ENCODE measurements around the gene HSD17B14.
"Not testable (repeated sequence)": the region's sequence is repeated elsewhere in the genome, so short reads cannot be mapped to it uniquely, and the experiment has no call there.

HSD17B14 gene

DNA sequence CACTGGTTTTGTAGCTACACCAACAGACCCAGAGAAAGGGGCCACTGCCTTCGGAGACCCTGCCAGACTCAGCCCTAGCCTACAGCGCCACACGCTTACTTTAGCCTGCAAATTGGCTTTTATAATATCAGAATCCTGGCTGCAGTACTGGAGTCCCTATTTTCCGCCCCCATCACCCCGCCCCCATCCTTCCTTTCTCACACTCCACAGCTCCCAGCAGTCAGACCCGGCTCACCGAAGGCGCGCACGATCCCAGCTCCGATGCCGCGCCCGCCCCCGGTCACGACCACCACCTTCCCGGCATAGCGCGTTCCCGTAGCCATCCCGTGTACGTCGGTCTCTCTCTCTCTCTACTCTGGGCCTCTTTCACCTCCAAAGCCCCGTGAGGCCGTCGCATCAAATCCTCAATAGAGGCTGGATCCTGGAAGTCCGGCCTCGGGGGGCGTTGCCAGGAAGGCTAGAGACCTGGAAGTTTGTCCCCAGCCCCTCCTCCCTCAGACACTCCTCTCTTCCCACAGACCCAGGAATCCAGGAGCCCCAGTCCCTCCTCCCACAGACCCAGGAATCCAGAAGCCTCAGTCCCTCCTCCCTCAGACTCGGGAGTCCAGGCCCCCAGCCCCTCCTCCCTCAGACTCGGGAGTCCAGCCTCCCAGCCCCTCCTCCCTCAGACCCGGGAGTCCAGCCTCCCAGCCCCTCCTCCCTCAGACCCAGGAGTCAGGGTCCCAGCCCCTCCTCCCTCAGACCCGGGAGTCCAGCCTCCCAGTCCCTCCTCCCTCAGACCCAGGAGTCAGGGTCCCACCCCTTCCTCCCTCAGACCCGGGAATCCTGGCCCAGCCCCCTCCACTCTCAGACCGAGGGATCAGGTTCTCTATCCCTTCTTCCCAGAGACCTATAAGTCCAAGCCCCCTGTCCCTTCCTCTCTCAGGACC, at the start of gene HSD17B14:
Gene HSD17B14 (minus strand): TSS at position 403 of the 929 bp plus-strand sequence. CDS start 80 bp downstream, at position 323.
- peak within 1 kb of the TSS; percentile 12 for H3K27ac ChIP-seq
- TF ChIP-seq, protein P1, sequence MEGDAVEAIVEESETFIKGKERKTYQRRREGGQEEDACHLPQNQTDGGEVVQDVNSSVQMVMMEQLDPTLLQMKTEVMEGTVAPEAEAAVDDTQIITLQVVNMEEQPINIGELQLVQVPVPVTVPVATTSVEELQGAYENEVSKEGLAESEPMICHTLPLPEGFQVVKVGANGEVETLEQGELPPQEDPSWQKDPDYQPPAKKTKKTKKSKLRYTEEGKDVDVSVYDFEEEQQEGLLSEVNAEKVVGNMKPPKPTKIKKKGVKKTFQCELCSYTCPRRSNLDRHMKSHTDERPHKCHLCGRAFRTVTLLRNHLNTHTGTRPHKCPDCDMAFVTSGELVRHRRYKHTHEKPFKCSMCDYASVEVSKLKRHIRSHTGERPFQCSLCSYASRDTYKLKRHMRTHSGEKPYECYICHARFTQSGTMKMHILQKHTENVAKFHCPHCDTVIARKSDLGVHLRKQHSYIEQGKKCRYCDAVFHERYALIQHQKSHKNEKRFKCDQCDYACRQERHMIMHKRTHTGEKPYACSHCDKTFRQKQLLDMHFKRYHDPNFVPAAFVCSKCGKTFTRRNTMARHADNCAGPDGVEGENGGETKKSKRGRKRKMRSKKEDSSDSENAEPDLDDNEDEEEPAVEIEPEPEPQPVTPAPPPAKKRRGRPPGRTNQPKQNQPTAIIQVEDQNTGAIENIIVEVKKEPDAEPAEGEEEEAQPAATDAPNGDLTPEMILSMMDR (conservative IDR thresholded peaks at IDR 0.05), result peak; percentile 53
- TF ChIP-seq ZFX (IDR thresholded peaks at IDR 0.05), result no peak

DNA sequence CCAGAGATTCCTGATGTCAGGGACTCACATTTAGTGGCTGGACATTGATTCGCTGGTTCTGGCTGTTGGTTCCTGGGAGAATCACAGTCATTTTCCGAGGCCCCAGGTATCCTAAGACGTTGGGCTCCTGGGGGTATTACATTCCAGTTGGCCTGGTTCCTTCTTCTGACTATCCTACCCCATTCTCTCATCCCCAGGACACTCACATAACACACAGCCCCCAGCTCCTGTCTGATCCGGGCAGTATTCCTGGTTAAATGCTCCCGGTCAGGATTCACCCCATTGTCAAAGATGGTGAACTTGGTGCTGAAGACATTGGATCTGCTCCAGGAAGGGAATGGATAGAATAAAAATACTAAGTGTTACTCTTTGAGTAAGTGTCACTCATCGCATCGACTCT, 47.4 kb upstream of the HSD17B14 start:
- no peak for TF ChIP-seq ZFX (IDR thresholded peaks at IDR 0.05)
- TF ChIP-seq, protein P1 (conservative IDR thresholded peaks at IDR 0.05), result no peak
- no peak overlapping the region for H3K27ac ChIP-seq

DNA sequence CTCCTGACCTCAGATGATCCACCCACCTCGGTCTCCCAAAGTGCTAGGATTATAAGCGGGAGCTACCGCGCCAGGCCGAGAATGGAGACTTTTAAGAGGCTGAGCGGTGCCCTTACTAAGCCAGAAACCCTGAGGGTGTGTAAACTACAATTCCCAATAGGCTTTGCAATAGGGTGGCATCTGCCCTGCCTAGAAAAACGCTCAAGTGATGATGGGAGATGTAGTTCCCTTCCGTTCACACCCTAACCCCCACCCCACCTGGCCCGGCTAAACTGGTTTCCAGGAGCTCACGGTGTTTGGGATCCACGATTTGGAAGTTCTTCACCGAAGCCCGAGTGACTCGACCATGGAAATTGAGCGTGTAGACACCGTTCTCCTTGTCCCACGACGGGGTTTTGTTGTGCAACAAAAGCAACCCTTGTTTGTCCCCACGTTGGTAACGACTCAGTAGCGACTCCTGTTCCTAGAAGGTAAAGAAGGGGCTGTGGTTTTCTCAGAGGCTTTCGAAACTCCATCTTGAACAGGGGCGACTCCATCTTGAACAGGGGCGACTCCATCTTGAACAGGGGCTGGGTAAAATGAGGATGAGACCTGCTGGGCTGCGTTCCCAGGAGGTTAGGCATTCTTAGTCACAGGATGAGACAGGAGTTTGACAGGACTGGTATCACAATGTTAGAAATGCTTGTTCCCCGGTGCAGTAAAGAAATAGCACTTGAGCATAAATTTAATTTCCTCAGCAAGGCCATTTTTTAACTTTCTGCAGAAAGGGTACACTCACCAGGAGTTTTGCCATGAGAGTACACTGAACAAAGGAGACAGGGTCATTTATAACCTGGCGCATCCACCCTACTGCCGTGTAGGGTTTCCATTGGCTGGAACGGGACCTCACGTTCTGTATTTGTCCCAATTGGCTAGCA, 45.7 kb upstream of the HSD17B14 start:
- TF ChIP-seq ZFX (IDR thresholded peaks at IDR 0.05), result no peak
- TF ChIP-seq, protein P1 (conservative IDR thresholded peaks at IDR 0.05), result no peak

GRCh38 chr19:48879696-48880095, 43.4 kb upstream of the HSD17B14 start:
- H3K27ac ChIP-seq, result not testable (repeated sequence)

More for the DNA sequence above, 45.7 kb upstream of the HSD17B14 start:
- no peak overlapping the region for H3K27ac ChIP-seq

DNA sequence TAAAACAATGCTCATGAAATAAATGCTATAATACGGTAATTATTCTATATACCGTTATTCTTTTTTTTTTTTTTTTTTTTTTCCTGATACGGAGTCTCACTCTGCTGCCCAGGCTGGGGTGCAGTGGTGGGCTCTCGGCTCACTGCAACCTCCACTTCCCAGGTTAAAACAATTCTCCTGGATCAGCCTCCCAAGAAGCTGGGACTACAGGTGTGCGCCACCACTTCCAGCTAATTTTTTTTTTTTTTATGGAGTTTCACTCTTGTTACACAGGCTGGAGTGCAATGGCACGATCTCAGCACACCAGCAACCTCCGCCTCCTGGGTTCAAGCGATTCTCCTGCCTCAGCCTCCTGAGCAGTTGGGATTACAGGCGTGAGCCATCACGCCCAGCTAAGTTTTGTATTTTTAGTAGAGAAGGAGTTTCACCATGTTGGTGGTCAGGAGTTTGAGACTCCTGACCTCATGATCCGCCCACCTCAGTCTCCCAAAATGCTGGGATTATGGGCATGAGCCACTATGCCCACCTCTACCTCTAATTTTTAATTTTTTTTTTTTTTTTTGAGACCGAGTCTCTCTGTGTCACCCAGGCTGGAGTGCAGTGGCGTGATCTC, 42.8 kb upstream of the HSD17B14 start:
- no peak for TF ChIP-seq ZFX (IDR thresholded peaks at IDR 0.05)
- TF ChIP-seq, protein P1 (conservative IDR thresholded peaks at IDR 0.05), result no peak
- no peak overlapping the region for H3K27ac ChIP-seq

- TF ChIP-seq, protein P1 (conservative IDR thresholded peaks at IDR 0.05), result no peak
- no peak for TF ChIP-seq ZFX (IDR thresholded peaks at IDR 0.05)
- H3K27ac ChIP-seq, result no peak overlapping the region
Measured at GRCh38 chr19:48878196-48879024, 42.1 kb upstream of the HSD17B14 start.

DNA sequence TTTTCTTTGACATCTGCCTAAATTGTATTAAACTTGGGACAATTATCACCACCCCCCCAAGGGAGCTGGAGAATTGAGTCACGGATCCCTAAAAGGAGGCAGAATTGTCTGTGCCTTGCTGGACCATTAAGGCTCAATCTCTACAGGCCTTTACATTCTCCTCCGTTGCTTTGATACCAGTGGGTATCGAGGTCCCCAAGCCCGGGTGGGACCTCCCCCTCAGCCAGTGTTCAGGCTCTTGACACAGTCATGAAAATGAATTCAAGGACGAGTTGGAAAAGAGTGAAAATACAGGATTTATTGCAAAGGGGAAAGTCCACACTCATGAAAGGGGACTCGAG, 41.5 kb upstream of the HSD17B14 start:
- TF ChIP-seq, protein P1 (conservative IDR thresholded peaks at IDR 0.05), result no peak
- TF ChIP-seq ZFX (IDR thresholded peaks at IDR 0.05), result no peak
- H3K27ac ChIP-seq, result no peak overlapping the region

DNA sequence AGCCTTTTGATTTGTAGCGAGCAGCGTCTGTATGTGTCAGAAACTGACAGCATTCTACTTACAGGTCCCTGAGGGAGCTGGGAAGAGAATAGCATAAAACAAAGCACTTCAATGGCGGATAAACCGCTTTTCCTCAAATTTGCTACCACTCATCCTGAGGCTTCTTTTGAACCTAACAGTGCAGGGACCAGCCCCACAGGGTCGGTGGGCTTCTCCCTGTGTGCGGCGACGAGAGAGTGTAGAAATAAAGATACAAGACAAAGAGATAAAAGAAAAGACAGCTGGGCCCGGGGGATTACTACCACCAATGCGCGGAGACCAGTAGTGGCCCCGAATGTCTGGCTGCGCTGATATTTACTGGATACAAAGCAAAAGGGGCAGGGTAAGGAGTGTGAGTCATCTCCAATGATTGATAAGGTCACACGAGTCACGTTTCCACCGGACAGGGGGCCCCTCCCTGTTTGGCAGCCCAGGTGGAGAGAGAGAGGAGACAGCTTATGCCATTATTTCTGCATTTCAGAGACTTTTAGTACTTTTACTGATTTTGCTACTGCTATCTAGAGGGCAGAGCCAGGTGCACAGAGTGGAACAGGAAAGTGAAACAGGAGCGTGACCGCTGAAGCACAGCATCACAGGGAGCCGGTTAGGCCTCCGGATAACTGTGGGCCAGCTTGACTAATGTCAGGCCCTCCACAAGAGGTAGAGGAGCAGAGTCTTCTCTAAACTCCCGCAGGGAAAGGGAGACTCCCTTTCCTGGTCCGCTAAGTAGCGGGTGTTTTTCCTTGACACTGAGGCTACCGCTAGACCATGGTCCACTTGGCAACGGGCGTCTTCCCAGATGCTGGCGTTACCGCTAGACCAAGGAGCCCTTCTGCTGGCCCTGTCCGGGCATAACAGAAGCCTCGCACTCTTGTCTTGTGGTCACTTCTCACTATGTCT, 40.0 kb upstream of the HSD17B14 start:
- not testable (repeated sequence) for H3K27ac ChIP-seq

Measured in C4-2B (cell line).